T-helper 9 cell (primary cell): ENCODE data around the gene NEK11.
"Not testable (repeated sequence)": the region's sequence is repeated elsewhere in the genome, so short reads cannot be mapped to it uniquely, and the experiment has no call there.

Experiments used
- DNase-seq: peaks from one replicate; pipeline ENCODE4 v3.0.0-alpha.2; 2020

NEK11 gene

DNA sequence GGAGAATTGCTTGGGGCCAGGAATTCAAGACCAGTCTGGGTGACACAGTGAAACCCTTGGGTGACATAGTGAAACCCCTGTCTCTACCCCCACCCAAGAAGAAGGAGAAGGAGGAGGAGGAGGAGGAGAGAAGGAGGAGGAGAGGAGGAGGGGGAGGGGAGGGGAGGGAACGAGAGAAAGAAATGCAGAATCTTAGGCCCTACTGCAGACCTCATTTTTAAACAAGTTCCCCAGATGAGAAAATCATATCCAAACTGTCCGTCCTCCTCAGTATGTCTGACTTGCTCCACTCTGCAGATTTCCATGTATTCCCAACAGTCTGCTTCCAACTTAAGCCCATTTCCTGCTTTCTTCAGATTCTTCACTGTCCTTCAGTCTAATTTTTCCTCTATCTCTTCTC, 291.0 kb downstream of the NEK11 start:
- no peak for DNase-seq

DNA sequence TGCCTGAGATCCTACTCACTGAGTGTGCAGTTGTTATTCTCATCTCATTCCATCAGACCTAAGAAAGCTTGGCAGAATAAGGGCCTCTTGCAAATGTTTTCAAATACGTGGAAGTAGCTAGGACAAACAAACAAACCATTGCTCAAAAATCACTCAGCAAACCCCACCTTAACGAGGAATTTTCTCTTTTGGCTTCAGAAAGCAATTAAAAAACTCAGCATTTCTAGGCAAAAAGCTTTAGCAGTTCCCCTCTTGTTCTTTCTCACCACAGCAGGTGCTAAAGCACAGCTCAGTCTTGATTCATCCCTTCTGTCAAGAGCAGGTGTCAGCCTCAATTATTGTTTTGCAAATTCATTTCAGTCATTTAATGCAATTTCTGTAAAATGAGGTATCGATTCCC, 296.3 kb downstream of the NEK11 start:
- DNase-seq, result no peak

DNA sequence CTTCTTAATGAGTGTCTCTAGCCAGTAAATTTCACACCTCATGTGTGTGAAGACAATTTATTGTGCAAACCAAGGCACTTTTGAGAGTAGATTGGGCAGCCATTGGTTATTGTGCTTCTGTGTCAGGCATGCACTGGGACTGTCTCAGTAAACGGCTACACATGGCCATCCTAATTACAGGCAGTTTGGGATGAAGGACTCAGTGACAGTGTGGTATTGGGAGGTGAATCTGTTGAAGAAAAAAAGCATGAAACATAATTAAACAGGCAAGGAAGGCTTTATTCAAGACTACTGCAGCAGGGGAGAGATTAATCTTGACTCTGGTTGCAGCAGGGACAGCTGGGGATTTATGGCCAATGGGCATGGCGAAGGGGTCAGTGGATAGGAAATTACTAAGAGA, 297.1 kb downstream of the NEK11 start:
- DNase-seq, result no peak

DNA sequence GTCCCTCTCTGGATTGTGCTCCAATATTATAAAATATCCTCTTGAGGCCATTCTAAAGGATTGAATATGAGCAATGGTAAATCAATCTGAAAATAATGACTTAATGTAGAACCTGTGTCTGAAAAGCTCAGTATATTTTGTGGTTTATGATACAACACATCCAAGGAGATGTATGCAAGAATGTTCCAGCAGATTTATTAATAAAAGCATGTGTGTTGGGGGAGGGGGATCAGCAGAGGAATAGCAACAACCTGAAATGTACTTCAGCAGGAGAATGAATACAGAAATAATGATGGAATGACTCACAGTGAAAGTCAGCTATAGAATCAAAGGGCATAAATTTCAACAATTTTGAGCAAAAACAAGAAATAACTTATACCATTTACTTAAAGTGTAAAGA, 298.2 kb downstream of the NEK11 start:
- DNase-seq, result no peak

DNA sequence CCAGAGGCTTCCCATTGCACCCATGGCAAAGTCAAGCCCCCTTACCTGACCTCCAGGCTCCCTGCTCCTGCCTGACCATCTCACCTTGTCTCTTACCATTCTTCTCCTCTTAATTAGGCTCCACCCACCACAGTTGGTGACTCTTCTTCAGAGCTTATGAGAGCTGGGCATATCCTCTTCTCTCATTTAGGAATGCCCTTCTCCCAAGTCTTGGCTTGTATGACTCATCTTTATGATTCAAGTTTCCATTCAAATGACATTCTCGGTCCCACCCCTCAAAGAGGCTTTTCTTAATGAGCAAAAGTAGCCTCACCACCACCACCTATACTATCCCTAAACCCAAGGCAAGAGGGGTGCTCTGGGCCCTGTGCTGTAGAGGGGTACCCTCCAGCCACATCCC, 299.6 kb downstream of the NEK11 start:
- no peak for DNase-seq

DNA sequence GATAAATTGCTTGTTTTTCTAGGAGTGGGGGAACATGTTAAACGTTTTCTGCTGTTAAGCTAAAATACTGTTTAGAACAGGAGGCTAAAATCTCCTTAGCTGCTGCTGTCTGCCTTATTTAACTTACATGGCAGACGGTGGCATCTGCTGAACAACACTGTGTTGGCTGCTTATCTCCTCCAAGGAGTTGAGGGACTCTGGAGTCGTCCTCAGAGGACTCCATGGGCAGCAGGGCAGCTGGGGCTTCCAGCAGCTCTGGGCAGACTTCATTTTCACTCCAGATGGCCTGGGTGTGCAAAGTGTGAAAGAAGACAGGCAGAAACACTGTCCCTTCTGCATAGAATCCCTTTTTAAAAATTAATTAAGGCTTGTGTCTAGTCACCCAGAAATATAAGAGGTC, 302.0 kb downstream of the NEK11 start:
- no peak for DNase-seq

DNA sequence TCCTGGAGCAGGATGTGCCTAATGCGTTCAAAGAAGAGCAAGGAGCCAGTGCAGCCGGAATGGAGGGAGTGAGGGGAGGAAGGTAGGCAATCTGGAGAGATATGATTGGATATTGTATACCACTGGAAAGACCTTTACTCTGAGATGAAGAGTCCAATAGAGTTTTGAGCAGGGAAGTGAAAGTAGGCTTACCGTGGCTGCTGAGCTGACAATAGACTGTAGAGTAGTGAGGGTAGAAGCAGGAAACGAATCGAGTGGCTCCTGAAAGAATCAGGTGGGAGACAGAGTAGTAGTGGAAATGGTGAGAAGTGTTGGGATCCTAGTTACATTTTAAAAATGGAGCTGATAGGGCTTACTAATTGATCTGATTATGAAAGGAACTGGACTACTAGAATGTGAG, 303.1 kb downstream of the NEK11 start:
- no peak for DNase-seq

DNA sequence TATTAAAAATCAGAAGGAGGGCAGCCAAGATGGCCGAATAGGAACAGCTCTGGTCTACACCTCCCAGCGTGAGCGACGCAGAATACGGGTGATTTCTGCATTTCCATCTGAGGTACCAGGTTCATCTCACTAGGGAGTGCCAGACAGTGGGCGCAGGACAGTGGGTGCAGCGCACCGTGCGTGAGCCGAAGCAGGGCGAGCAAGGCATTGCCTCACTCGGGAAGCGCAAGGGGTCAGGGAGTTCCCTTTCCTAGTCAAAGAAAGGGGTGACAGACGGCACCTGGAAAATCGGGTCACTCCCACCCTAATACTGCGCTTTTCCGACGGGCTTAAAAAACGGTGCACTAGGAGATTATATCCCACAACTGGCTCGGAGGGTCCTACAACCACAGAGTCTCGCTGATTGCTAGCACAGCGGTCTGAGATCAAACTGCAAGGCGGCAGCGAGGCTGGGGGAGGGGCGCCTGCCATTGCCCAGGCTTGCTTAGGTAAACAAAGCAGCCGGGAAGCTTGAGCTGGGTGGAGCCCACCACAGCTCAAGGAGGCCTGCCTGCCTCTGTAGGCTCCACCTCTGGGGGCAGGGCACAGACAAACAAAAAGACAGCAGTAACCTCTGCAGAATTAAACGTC, 304.9 kb downstream of the NEK11 start:
- DNase-seq, result not testable (repeated sequence)

DNA sequence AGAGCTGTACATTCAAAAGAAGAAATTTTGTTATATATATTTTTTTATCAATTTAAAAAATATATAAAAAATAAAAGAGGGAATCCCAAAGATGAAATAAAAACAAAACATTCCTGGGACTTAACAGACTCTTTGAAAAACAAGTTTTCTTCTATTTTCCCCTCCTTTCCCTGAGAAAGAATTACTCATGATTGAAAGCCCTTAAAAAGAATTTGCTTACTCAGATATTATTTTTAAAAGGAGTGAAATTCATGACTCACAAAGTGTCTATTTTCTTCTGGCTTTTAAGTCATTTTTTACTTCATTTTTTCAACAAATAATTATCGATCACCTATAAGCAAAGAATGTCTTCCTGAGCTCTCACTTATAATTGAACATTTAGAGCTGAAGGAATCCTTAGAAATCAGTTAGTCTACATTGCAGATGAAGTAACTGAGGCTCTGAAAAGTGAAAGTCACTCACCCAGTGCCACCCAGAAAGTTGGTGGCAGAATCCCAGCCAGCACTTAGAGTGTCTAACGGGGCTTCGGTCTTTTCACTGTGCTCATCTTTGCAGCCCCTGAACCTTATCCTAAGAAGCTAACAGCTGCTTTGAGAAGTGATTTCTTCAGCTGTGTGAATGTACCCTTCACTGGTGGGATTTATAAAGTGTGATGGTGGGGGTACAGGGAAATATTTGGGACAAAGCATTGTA, 312.4 kb downstream of the NEK11 start:
- no peak for DNase-seq

DNA sequence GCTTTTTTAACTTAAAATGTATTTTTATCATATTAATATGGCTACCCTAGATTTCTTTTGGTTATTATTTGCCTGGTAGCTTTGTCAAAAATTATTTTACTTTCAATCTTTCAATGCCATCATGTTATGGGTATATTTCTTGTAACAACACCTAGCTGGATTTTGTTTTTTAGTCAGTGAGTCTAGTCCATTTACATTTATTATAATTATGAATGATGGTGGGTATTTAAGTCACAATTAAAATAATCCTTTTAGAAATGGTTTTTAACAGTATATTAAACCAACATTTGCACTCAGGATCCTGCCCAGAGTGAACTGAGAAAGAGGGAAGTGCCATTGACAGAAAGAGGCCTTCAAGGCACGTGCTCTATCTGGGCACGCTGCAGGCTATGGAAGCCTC, 315.1 kb downstream of the NEK11 start:
- DNase-seq, result no peak

DNA sequence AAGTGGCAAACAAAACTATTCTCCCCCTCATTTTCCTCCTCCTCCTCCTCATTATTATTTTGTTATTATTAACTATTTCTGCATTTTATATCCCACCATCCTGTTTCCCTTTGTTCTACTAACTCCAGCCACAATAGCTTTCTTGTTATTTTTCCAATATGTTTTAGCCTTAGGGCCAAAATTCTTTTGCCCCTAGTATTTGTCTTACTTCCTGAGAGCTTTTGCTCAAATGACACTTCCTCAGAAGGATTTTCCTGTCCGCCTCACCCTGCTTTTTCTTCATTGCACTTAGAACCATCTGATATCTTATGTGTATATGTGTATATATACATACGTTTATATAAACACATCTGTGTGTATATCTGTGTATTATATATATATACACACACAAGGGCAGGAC, 322.2 kb downstream of the NEK11 start:
- no peak for DNase-seq

DNA sequence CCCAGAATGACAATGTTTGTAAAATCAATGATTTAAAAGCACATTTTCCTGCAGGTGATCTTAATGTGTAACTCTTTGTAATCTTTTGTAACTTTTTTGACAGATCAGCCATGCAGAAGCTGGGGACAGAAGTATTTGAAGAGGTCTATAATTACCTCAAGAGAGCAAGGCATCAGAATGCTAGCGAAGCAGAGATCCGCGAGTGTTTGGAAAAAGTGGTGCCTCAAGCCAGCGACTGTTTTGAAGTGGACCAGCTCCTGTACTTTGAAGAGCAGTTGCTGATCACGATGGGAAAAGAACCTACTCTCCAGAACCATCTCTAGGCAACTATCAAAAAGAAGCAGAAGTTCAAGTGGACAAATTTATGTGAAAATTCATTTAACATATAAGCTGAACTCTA, 322.8 kb downstream of the NEK11 start:
- no peak for DNase-seq

DNA sequence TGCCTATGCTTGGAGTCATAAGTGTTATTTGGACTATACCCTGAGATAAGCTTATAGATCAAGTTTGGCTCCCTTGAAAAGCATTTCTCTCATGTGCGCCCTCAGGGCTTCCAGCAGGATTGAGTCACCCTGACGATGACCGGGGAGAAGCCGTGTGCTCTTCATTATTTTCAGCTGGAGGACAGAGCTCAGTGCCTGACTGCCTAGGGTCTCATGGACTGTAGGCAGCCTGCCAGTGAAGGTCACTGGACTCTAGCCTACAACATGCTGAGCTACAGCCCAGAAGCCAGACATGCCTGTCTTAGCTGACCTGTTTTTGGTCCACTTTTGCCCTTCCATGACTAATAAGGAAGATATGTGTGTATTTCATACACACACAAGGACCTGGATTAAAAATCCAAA, 323.3 kb downstream of the NEK11 start:
- DNase-seq, result no peak

DNA sequence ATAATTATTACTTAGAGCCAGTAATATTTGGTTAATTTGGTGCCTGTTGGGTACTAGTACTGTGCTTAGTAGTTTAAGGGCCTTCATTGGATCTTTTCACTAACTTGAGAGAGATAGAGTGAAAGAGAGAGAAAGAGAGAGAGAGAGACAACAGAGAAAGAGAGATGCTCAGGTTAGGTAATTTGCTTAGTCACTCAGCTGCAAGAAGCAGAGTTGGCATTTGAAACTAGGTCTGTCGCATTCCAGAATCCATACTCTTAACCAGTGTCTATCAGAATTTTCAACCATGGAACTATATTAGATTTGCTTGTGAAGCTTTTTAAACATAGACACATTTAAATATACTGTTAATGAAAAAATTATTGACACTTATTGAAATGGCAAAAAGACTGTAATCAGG, 323.8 kb downstream of the NEK11 start:
- DNase-seq, result no peak

DNA sequence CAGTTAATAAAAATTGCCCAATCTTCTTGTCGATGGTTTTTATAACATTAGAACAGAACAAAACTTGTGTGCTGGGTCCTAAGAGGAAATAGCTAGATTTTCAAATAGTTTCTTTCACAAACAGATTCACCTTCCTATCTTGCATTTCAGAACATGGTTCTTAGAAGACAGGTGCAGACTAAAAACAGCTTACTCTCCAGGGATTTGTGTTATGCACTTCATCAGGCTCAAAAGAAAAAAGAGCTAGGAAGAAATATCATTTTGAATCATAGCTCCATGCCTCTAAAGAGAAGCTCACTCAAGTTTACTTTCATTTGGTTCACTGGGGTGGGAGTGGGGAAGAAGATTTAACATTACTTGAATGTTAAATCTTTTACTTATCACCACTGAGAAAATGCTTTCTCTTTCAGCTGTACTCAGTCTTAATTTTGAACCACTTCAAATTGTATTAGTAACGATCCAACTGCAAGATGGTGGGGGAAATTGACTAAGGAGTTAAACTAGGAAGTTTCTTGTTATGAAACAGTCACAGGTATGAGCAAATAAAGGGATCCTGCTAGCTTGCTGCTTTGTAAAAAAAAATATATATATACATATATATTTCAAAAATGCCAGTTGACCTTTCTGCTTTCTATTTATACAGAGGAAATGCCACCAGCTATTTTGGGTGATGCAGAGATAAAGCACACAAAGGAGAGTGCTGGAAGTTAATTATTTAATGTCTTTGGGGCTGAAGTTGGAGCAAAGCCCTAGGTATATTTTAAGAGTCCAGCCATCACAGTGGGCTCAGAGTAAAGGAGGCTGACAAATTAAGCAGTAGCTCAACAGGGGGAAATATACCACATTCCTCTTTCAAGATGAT, 326.6 kb downstream of the NEK11 start:
- no peak for DNase-seq

DNA sequence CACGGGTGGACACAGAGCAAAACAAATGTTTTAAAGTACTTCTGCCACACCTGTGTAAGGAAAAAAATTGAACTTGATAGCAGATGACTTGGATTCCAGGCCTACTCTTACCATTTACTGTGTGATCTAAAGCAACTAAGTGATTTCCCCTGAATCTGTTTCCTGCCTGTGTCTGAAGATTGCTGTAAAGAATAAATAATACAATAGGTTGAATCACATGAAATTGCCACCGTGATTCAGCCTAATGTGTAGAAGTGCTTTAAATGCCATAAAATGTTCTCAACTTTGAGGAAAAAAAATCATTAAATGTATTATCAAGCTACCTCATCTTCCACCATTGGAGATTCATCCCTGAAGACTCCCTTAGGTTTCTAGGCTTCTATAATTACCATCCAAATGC, 327.3 kb downstream of the NEK11 start:
- DNase-seq, result no peak

DNA sequence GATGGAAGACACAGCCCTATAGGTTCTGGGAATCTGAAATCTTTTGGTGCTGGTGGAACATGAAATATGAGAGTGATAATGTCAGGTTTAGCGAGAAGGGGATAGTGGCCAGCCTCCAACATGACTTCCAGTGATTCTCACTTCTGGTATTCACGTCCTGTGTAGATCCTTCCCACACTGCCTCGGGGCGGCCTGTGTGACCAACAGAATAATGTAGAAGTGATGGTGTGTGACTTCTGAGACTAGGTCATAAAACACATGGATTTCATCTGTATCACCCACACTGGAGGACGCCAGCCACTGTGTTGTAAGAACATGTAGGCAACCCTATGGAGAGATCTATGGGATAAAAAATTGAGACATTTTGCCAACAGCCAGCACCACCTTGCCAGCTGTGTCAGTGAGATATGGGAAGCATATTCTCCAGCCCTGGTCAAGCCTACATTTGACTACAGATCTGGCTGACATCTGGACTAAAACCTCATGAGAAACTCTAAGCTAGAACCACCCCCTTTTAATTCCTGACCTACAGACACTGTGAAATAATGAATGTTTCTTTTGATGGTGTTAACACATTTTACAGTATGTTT, 329.4 kb downstream of the NEK11 start:
- no peak for DNase-seq

DNA sequence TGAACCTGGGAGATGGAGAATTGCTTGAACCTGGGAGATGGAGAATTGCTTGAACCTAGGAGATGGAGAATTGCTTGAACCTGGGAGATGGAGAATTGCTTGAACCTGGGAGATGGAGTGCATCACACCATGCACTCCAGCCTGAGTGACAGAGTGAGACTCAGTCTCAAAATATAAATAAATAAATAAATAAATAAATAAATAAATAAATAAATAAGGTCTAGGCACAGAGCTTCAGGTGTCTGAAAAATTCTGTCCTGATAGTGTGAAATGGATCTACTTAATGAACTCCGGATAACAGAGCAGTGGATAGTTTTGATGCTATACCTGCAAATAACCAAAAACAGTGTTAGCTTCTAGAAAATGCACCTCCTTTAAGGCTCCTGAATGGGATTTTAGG, 330.6 kb downstream of the NEK11 start:
- DNase-seq, result no peak

DNA sequence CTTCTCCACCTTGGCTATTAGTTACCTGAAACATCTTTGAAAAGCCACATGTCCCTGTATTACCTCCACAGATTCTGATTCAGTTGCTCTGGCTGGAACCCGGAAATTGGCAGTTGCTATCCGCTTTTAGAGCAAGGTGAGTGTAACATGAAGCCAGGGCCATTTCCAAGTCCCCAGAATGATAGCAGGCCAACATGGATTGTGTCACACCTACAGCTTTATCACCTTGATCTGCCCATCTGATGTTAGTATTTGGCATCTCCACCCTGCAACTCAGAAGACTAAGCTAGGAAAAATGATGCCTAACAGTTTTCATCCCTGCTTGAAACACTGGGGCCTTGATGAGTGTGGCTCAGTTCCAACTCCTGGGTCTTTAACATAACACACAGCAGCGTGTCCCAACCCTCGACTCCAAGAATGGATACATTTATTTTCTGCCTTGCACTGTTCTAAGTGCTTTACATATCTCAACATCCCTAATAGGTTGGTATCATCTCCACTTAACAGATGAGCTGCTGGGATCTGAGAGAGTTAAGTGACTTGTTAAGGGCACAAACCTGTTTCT, 333.6 kb downstream of the NEK11 start:
- DNase-seq, result no peak

DNA sequence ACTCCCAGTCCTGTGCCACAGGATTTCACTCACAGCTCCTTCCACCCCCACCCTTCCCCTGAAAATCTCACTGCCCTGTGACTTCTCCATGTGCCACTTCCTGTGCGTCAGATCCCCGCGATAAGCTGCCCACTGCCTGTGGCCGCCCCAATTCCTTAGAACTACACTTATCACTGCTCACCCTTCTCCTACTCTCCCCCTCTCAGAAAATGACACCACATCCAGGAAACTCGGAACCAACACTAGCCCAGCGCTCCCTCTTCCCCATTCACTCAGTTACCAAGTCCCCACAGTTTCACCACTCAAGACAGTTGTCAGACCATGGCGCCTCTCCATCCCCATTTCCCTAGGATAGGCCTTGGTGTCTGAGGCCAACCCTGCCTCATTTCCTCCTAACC, 334.4 kb downstream of the NEK11 start:
- not testable (repeated sequence) for DNase-seq

DNA sequence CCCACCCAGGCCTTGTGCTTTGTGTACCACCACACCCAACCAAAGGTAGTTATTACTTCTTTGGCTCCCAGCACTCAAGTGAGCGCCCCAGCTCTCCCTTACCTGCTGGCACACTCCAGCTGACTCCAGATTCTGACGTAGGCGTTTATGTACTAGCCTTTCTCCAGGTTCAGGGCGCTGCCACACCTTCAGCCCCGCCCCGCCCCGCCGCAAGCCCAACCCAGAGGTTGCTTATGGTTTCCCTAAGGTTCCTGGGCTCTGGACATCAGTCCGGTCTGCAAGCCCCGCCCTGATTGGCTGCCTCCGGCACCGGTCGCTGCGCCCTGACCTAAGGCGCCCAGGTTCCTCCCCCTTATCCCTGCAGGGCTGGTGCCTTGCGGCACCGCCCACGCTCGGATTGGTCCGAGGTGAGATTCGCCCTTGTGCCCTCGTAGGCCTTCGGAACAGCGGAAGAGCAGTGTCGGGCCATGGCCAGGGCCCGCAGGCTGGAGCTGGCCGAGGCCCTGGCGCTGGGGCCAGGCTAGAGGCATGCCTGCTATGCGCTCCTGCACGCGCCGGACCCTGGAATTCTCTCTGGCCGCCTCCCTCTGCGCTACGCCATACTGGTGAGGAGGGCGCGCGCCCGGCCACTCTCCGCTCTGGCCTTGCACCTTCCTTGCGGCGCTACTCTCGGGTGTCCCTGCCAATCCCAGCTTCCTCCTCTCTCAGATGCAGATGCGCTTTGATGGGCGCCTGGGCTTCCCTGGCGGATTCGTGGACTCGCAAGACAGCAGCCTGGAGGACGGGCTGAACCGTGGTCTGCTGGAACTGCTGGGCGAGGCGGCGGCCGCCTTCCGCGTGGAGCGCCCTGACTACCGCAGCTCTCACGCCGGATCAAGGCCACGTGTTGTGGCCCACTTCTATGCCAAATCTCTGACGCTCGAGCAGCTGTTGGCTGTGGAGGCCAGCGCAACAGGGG, 335.1 kb downstream of the NEK11 start:
- no peak for DNase-seq

DNA sequence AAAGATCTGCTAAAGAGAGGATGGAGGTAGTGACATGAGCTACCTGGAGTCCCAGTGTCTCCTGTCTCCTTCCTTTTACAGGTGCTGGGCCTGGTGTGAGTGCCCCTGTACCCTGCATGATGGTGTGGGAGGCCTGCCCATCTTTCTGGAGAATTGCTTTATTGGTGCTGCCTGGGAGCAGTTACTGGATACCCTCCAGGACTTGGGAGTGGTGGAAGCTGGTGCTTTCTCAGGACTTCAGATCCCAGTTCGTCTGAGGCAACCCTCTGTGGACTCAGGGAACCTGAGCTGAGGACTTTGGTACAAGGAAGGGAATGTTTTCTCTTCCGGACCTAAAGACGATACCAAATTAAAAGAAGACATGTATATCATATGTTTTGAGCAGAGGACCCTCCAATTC, 336.6 kb downstream of the NEK11 start:
- no peak for DNase-seq
